ENCODE results near the gene PITPNC1.

- TF ChIP-seq, protein P1, sequence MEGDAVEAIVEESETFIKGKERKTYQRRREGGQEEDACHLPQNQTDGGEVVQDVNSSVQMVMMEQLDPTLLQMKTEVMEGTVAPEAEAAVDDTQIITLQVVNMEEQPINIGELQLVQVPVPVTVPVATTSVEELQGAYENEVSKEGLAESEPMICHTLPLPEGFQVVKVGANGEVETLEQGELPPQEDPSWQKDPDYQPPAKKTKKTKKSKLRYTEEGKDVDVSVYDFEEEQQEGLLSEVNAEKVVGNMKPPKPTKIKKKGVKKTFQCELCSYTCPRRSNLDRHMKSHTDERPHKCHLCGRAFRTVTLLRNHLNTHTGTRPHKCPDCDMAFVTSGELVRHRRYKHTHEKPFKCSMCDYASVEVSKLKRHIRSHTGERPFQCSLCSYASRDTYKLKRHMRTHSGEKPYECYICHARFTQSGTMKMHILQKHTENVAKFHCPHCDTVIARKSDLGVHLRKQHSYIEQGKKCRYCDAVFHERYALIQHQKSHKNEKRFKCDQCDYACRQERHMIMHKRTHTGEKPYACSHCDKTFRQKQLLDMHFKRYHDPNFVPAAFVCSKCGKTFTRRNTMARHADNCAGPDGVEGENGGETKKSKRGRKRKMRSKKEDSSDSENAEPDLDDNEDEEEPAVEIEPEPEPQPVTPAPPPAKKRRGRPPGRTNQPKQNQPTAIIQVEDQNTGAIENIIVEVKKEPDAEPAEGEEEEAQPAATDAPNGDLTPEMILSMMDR (conservative IDR thresholded peaks at IDR 0.05 in 1 of 2, IDR thresholded peaks at IDR 0.05 in 1 of 2; ENCODE audit: extremely low read depth in 1 of 2, insufficient read depth in 1 of 2, low read depth in 1 of 2, low read length in 2 of 2) = peak; percentile 7 to 46
- no peak for TF ChIP-seq EZH2 (IDR thresholded peaks at IDR 0.05; ENCODE audit: borderline replicate concordance, low read length)
These were observed 690 bp downstream of the PITPNC1 start for GRCh38 chr17:67377488-67378453.
